GM13976 (cell line): Measurements from ENCODE around the gene AXDND1.
"Not testable (repeated sequence)": the region's sequence is repeated elsewhere in the genome, so short reads cannot be mapped to it uniquely, and the experiment has no call there.

Source experiments
- DNase-seq: peaks from one replicate; pipeline ENCODE4 v3.0.0; 2012; ENCODE audit warnings: low spot score
- in situ Hi-C: fragments of 300-500 bp; cut with MboI; formaldehyde crosslinking; loops from one replicate; pipeline ENCODE4 v1.12.0; 2022; ENCODE audit warnings: low sequenced_read_pairs, mixed read lengths, inconsistent platforms; ENCODE audit not compliant: unreplicated experiment
- TF ChIP-seq, protein P1 (sequence below): IDR thresholded peaks from 2 replicates; pipeline ENCODE4 v1.5.1; 2012; ENCODE audit warnings: borderline replicate concordance, mild to moderate bottlenecking; ENCODE audit not compliant: insufficient read depth; ENCODE audit errors: extremely low read depth, missing control alignments, control extremely low read depth

Gene AXDND1

DNA sequence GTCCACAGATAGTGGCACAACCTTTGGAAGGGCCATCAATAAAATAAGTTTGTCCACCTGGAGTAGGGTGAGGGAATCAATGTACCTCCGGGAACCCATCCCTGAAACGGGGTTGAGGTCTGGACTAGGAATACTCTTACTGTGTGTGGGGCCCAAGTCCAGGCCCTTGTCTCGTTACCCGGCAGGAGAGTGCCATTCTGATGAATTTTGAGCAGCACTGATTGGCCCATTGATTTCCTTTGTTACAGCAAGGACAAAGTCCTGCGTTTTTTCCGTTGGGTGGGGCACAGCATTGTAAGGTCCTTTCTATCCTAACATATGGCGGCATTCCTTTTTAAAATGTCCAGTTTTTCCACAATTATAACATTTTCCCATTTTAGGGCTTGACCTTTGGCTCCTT is 75.2 kb downstream of the AXDND1 start:
- no peak for DNase-seq
- in situ Hi-C loops: no loop called here
- TF ChIP-seq, protein P1, sequence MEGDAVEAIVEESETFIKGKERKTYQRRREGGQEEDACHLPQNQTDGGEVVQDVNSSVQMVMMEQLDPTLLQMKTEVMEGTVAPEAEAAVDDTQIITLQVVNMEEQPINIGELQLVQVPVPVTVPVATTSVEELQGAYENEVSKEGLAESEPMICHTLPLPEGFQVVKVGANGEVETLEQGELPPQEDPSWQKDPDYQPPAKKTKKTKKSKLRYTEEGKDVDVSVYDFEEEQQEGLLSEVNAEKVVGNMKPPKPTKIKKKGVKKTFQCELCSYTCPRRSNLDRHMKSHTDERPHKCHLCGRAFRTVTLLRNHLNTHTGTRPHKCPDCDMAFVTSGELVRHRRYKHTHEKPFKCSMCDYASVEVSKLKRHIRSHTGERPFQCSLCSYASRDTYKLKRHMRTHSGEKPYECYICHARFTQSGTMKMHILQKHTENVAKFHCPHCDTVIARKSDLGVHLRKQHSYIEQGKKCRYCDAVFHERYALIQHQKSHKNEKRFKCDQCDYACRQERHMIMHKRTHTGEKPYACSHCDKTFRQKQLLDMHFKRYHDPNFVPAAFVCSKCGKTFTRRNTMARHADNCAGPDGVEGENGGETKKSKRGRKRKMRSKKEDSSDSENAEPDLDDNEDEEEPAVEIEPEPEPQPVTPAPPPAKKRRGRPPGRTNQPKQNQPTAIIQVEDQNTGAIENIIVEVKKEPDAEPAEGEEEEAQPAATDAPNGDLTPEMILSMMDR: no peak

DNA sequence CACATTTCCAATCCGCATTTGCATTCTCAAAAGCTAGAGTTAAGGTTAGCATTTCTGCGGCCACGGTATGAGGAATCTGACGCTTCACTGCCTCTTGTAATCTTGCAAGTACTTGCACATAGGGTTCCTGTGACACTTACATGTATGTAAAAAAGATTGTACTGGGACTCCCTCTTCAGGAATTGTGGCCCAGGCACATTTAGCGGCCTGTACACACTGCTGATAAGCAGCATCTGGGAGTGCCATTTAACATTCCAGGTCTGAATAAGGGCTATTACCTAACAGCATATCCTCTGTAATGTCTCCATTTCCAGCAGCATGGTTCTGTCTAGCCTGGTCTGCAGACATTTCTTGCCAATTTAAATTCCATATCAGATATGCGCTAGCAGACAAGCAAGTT is 75.7 kb downstream of the AXDND1 start:
- TF ChIP-seq, protein P1: no peak
- no peak for DNase-seq
- in situ Hi-C loops: no loop called here

DNA sequence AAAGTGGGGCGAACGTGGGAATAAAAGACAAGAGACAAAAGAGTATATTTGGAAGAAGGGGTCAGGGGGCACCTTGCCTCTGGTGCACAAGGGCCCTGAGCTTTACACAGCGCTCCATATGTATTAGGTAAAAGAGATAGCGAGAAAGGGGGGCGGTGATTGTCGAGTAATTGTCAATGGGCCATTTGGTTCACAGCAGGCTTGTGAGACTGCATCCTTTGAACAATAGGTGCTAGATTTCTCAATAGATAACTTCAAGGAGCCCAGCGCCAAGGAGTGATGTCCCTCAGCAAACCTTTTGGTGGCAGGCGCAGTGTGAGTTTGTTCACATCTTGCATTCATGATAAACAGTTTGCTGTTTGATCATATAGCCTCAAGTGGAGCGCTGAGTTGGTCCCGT is 77.1 kb downstream of the AXDND1 start:
- in situ Hi-C loops, DNase-seq: not testable (repeated sequence)

DNA sequence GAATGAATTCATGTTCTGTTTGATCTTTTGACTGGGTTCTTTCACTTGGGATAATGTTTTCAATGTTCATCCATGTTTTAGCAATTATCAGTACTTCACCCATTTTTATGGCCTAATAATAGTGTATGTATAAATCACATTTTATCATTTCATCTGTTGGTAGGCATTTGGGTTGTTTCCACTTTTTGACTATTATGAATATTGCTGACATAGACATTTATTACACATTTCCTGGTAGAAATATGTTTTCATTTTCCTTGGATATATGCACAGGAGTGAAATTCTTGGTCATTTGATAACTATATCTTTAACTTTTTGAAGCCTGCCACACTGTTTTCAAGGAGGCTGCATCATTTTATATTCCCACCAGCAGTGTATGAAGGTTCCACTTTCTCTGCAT is 79.8 kb downstream of the AXDND1 start:
- no peak for DNase-seq
- in situ Hi-C loops: no loop called here
- TF ChIP-seq, protein P1: no peak

DNA sequence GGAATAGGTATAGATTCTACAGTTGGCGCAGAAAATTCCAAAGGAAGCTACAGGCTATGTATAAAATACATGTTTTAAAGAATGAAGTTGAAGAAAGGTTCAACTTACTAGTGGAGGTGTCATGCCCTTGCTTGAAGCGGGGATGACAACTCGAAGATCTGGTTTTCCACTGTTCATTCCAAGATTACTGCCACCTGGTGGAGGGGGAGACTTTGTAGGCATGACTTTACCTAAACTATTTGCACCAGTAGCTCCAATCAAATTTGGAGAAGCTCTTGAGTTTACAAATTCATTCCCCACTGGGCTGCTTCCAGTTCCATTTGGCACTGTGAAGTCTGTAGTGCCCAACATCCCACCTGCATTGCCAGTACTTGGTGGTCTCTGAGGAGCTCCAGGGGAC is 81.7 kb downstream of the AXDND1 start:
- TF ChIP-seq, protein P1: peak; percentile 30
- in situ Hi-C loops: no loop called here
- peak; percentile 9 for DNase-seq

DNA sequence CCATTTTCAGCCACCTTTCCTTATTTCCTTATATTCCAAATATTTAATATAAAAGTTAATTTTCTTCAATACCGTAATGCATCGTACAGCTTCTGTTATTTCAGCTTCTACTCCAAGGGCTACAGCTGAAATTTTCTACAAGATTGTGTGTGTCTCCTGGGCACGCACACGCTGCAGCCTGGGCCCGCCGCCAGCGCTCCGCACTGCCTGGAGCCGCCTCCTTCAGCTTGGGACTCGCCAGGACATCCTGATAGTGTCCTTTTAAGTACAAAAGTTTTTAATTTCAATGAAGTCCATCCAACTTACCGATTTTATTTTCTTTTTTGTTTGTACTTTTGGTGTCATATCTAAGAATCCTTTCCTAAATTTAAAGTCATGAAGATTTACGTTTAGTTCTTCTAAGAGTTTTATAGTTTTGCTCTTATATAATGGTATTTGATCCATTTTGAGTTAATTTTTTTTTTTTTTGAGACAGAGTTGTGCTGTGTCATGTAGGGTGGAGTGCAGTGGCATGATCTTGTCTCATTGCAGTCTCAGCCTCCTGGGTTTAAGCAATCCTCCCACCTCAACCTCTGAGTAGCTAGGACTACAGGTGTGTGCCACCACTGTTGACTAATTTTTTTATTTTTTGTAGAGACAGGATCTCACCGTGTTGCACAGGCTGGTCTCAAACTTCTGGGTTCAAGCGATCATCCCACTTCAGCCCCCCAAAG is 82.8 kb downstream of the AXDND1 start:
- TF ChIP-seq, protein P1: no peak
- no peak for DNase-seq
- in situ Hi-C loops: no loop called here

DNA sequence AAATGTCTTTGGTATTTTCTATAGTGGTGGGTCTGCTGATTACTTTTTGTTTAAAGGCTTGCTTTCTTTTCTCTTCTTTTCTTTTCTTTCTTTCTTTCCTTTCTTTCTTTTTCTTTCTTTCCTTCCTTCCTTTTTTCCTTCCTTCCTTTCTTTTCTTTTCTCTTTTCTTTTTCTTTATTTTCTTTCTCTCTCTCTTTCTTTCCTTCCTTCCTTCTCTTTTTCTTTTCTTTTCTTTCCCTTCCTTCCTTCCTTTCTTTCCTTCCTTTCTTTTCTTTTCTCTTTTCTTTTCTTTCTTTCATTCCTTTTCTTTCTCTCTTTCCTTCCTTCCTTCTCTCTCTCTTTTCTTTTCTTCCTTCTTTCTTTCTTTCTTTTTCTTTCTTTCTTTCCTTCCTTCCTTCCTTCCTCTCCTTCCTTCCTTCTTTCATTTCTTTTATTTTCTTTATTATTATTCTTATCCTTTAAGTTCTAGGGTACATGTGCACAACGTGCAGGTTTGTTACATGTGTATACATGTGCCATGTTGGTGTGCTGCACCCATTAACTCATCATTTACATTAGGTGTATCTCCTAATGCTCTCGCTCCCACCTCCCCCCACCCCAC is 93.9 kb downstream of the AXDND1 start:
- in situ Hi-C loops, DNase-seq: not testable (repeated sequence)

DNA sequence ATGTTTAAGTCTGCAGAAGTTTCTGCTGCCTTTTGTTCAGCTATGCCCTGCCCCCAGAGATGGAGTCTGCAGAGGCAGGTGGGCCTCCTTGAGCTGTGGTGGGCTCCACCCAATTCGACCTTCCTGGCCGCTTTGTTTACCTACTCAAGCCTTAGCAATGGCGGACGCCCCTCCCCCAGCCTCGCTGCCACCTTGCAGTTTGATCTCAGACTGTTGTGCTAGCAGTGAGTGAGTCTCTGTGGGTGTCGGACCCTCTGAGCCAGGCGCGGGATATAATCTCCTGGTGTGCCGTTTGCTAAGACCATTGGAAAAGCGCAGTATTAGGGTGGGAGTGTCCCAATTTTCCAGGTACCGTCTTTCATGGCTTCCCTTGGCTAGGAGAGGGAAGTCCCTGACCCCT is 99.9 kb downstream of the AXDND1 start:
- DNase-seq, in situ Hi-C loops: not testable (repeated sequence)
